ENCODE data around the gene NXPH3. TPM values are rescaled to one million over a fixed set of nuclear protein-coding genes. Genes with fewer than 3 reads are reported as not detected.

NXPH3 gene
- total RNA-seq, 1 experiment from 2014 or later, result 0.10 TPM

DNA sequence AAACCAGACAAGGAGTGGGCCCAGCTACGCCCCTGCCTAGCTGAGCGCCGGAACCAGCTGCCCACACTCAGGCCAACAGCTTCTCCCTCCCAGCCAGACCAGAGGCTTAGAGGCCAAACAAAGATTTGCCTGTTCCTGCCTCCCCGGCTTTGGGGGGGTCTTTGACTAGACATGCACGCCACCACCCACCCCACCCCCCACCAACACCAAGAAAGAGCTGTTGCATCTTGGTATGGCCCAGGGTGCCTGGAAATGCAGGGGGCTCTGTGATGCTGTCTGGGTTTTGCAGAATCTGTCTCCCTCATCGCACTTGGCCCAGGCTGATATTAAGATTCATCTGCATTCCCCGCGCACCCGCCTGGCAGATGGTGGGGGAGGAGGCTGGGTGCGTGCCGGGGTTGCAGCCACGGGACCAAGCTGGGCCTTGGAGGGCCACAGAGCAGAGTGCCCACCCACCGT lies 1.3 kb upstream of the NXPH3 start:
- POLR2A ChIA-PET, result no interaction called here
- H3K9me3 ChIP-seq (ENCODE audit: control insufficient read depth in 1 of 2, insufficient read depth in 1 of 2, low read depth in 1 of 2, low read length in 2 of 2), result no peaks in the 10 kb centered on the region

More for the DNA sequence above, 1.3 kb upstream of the NXPH3 start:
- CTCF ChIA-PET, result no interaction called here
- ATAC-seq (no peak), DNase-seq (ENCODE audit: low read depth, low spot score) (no peak)
- H4K20me1 ChIP-seq (ENCODE audit: insufficient read depth), result no peaks in the 10 kb centered on the region
- no peak overlapping the region for H3K4me2 ChIP-seq (ENCODE audit: low read length)
- H3K27ac ChIP-seq (ENCODE audit: low read depth, low read length), result no peak overlapping the region
- no peak overlapping the region for H3K9ac ChIP-seq (ENCODE audit: low read length)
- intact Hi-C loops (cut with micrococcal nuclease), result no loop called here
- H2AFZ ChIP-seq (ENCODE audit: low read depth, low read length, poor library complexity, severe bottlenecking), result no peak overlapping the region
- H3K4me3 ChIP-seq (replicated peaks in 1 of 2; ENCODE audit: low read depth in 1 of 2, low read length in 2 of 2), result no peak overlapping the region
- H3K9me2 ChIP-seq (ENCODE audit: insufficient read depth), result no peaks in the 10 kb centered on the region
- H3K79me2 ChIP-seq (ENCODE audit: insufficient read depth, low read length), result no peaks in the 10 kb centered on the region
- H3K36me3 ChIP-seq (ENCODE audit: control insufficient read depth in 1 of 2, insufficient read depth in 2 of 2, low read length in 2 of 2), result no peaks in the 10 kb centered on the region
- H3K4me1 ChIP-seq (ENCODE audit: control insufficient read depth in 1 of 2, insufficient read depth in 2 of 2, low read length in 2 of 2), result peaks cover 0 to 12% of the 10 kb centered on the region in 2 experiments; a peak in 2 of 4 replicates
- TF ChIP-seq EZH2phosphoT487 (IDR thresholded peaks at IDR 0.05; ENCODE audit: borderline replicate concordance) (no peak), SIN3A (IDR thresholded peaks at IDR 0.05; ENCODE audit: low read depth) (no peak), POLR2AphosphoS5 (IDR thresholded peaks at IDR 0.05; ENCODE audit: low read depth, low read length) (no peak), EGR1 (IDR thresholded peaks at IDR 0.05; ENCODE audit: low read depth) (no peak), ZFX (IDR thresholded peaks at IDR 0.05) (no peak), JUND (IDR thresholded peaks at IDR 0.05) (no peak), POLR2A (IDR thresholded peaks at IDR 0.05; ENCODE audit: borderline replicate concordance, extremely low read depth, insufficient read depth, insufficient read length) (no peak), CBX3 (IDR thresholded peaks at IDR 0.05; ENCODE audit: low read depth) (no peak), TCF7L2 (IDR thresholded peaks at IDR 0.05; ENCODE audit: borderline replicate concordance, extremely low read depth, insufficient read depth, insufficient read length) (no peak), ZNF274 (IDR thresholded peaks at IDR 0.05; ENCODE audit: low read depth, low read length) (no peak), RAD21 (IDR thresholded peaks at IDR 0.05; ENCODE audit: low read depth) (no peak), ELF1 (IDR thresholded peaks at IDR 0.05; ENCODE audit: borderline replicate concordance, low read depth) (no peak), YY1 (IDR thresholded peaks at IDR 0.05; ENCODE audit: extremely low read depth, insufficient replicate concordance, low read depth, low read length) (no peak)
- TF ChIP-seq, protein P1, sequence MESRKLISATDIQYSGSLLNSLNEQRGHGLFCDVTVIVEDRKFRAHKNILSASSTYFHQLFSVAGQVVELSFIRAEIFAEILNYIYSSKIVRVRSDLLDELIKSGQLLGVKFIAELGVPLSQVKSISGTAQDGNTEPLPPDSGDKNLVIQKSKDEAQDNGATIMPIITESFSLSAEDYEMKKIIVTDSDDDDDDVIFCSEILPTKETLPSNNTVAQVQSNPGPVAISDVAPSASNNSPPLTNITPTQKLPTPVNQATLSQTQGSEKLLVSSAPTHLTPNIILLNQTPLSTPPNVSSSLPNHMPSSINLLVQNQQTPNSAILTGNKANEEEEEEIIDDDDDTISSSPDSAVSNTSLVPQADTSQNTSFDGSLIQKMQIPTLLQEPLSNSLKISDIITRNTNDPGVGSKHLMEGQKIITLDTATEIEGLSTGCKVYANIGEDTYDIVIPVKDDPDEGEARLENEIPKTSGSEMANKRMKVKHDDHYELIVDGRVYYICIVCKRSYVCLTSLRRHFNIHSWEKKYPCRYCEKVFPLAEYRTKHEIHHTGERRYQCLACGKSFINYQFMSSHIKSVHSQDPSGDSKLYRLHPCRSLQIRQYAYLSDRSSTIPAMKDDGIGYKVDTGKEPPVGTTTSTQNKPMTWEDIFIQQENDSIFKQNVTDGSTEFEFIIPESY (IDR thresholded peaks at IDR 0.05; ENCODE audit: extremely low read depth, insufficient replicate concordance, low read length), result no peak
- TF ChIP-seq, protein P2, sequence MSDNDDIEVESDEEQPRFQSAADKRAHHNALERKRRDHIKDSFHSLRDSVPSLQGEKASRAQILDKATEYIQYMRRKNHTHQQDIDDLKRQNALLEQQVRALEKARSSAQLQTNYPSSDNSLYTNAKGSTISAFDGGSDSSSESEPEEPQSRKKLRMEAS (IDR thresholded peaks at IDR 0.05), result no peak
- TF ChIP-seq, protein P3, sequence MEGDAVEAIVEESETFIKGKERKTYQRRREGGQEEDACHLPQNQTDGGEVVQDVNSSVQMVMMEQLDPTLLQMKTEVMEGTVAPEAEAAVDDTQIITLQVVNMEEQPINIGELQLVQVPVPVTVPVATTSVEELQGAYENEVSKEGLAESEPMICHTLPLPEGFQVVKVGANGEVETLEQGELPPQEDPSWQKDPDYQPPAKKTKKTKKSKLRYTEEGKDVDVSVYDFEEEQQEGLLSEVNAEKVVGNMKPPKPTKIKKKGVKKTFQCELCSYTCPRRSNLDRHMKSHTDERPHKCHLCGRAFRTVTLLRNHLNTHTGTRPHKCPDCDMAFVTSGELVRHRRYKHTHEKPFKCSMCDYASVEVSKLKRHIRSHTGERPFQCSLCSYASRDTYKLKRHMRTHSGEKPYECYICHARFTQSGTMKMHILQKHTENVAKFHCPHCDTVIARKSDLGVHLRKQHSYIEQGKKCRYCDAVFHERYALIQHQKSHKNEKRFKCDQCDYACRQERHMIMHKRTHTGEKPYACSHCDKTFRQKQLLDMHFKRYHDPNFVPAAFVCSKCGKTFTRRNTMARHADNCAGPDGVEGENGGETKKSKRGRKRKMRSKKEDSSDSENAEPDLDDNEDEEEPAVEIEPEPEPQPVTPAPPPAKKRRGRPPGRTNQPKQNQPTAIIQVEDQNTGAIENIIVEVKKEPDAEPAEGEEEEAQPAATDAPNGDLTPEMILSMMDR (IDR thresholded peaks at IDR 0.05 in 2 of 3, conservative IDR thresholded peaks at IDR 0.05 in 1 of 3; ENCODE audit: borderline replicate concordance in 1 of 3, insufficient read depth in 1 of 3, low read depth in 2 of 3, low read length in 2 of 3), result no peak
- RAD21 ChIA-PET (ENCODE audit: low non-redundant PET in 1 of 2, low total read pairs in 2 of 2, uncharacterized antibody in 2 of 2, unreplicated experiment in 2 of 2), result no interaction called here
- no TSS peak for BruUV-seq (replicated peaks)
- H3K27me3 ChIP-seq (ENCODE audit: insufficient read depth, low read length), result peaks cover 11% of the 10 kb centered on the region; the same call in 1 of the 2 replicates

All from HCT116 (cell line).